Measurements from ENCODE around the gene SPSB2.

SPSB2 gene

DNA sequence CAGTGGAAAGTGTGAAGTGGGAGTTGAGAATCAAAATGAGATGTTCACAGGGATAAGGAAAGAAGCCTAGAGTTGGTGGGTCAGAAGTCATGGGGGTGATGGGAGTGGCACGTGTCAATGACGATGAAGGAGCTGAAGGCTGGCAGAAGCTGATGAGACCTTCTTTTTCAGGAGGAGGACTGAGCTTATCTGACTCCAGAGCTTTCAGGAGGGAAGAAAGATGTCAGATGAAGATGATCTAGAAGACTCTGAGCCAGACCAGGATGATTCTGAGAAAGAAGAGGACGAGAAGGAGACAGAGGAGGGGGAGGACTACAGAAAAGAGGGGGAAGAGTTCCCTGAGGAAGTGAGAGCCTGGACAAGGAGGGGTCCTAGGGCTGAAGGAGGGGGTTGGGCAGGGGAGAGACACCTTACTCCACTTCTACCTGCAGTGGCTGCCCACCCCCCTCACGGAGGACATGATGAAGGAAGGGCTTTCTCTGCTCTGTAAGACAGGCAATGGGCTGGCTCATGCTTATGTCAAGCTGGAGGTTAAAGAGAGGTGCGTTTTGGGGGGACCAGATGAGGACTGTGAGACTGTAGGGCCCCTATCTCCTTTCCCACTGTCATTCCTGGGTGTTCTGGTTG is 32.4 kb upstream of the SPSB2 start:
- peaks cover 19% of the 10 kb centered on the region for H3K4me1 ChIP-seq (ENCODE audit: control insufficient read depth, low read length)
- H3K9me2 ChIP-seq (replicated peaks; ENCODE audit: control insufficient read depth, low read length), result no peaks in the 10 kb centered on the region
- no peaks in the 10 kb centered on the region for H3K36me3 ChIP-seq (ENCODE audit: control insufficient read depth, low read length)
- TF ChIP-seq, protein P1, sequence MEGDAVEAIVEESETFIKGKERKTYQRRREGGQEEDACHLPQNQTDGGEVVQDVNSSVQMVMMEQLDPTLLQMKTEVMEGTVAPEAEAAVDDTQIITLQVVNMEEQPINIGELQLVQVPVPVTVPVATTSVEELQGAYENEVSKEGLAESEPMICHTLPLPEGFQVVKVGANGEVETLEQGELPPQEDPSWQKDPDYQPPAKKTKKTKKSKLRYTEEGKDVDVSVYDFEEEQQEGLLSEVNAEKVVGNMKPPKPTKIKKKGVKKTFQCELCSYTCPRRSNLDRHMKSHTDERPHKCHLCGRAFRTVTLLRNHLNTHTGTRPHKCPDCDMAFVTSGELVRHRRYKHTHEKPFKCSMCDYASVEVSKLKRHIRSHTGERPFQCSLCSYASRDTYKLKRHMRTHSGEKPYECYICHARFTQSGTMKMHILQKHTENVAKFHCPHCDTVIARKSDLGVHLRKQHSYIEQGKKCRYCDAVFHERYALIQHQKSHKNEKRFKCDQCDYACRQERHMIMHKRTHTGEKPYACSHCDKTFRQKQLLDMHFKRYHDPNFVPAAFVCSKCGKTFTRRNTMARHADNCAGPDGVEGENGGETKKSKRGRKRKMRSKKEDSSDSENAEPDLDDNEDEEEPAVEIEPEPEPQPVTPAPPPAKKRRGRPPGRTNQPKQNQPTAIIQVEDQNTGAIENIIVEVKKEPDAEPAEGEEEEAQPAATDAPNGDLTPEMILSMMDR (IDR thresholded peaks at IDR 0.05; ENCODE audit: low read depth, low read length, poor library complexity, severe bottlenecking), result no peak
- TF ChIP-seq EZH2phosphoT487 (IDR thresholded peaks at IDR 0.05; ENCODE audit: borderline replicate concordance, low read length), result no peak
- no peak overlapping the region for H3K27ac ChIP-seq (ENCODE audit: low read depth, low read length)
- H3K27me3 ChIP-seq (ENCODE audit: control insufficient read depth, low read length), result no peaks in the 10 kb centered on the region
- no peaks in the 10 kb centered on the region for H3K79me2 ChIP-seq (ENCODE audit: control insufficient read depth, low read length)
- no peaks in the 10 kb centered on the region for H3K9me3 ChIP-seq (ENCODE audit: control insufficient read depth, insufficient read depth, low read length)
- no peaks in the 10 kb centered on the region for H4K20me1 ChIP-seq (ENCODE audit: control insufficient read depth, insufficient read depth, low read depth, low read length)
- peak overlapping the region; percentile 82 for H3K4me3 ChIP-seq (ENCODE audit: low read length)
- peak overlapping the region; percentile 88 for H3K4me2 ChIP-seq (ENCODE audit: low read length)
- no peaks in the 10 kb centered on the region for H3F3A ChIP-seq (ENCODE audit: control insufficient read depth, insufficient read depth)

DNA sequence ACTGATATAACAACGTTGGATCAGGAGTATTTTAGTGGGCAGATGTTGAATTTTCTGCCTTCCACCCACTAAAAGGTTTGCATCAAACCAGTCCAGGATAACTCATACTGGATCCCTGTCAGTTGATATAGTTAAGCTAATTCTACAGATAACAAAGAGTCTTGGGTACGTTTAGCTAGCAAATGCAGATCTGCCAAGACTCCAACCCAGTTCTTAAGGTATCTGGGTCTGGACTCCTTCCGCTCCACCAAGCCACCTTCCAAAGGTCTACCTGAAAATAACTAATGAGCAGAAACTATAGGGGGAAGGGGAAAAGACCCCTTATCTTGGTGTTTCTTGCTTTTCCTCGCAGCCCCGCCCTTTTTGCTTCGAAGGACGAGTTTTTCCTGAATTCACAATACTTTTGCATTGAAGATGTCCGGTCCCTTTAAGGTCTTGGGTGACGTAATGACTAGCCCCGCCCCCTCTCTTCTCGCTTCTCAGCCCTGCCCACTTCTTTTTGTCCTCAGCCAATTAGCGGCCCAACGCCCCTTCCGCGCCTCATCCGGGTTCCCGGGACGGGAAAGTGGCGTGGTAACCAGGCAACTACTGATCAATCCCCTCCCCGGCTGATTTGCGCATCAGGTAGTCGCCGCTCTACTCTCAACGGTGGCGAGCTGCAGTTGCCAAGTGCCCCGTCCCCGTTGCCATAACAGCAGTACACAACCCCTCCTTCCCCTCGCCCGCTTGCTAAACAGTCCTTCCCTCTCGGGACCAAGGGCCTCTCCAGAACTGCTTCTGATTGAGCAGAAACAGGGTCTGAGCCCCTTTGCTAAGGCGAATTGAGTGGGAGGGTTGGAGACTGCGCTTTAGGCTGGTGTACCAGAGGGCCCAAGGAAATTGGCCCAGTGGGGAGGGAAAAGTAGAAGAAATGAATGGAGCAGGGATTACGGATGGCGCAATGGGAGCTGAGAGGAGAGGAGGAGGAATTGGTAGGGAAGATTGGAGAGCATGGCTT is 31.5 kb upstream of the SPSB2 start, which contains the start of gene LRRC23:
Gene LRRC23 (plus strand): TSS at position 543 of the 997 bp plus-strand sequence. CDS start 812 bp downstream, outside the sequence.
- Histone ChIP-seq H3K4me3 (ENCODE audit: low read length) (peak within 1 kb of the TSS; percentile 82), H3K9me3 (ENCODE audit: control insufficient read depth, insufficient read depth, low read length) (no peaks in the 10 kb centered on the region), H3K36me3 (ENCODE audit: control insufficient read depth, low read length) (no peaks in the 10 kb centered on the region), H3F3A (ENCODE audit: control insufficient read depth, insufficient read depth) (no peaks in the 10 kb centered on the region), H3K4me2 (ENCODE audit: low read length) (peak within 1 kb of the TSS; percentile 88), H3K27me3 (ENCODE audit: control insufficient read depth, low read length) (no peaks in the 10 kb centered on the region), H3K9me2 (replicated peaks; ENCODE audit: control insufficient read depth, low read length) (no peaks in the 10 kb centered on the region), H3K4me1 (ENCODE audit: control insufficient read depth, low read length) (peaks cover 19% of the 10 kb centered on the region), H4K20me1 (ENCODE audit: control insufficient read depth, insufficient read depth, low read depth, low read length) (no peaks in the 10 kb centered on the region), H3K27ac (ENCODE audit: low read depth, low read length) (no peak within 1 kb of the TSS), H3K79me2 (ENCODE audit: control insufficient read depth, low read length) (no peaks in the 10 kb centered on the region)
- TF ChIP-seq, protein P1 (IDR thresholded peaks at IDR 0.05; ENCODE audit: low read depth, low read length, poor library complexity, severe bottlenecking), result no peak
- TF ChIP-seq EZH2phosphoT487 (IDR thresholded peaks at IDR 0.05; ENCODE audit: borderline replicate concordance, low read length), result no peak

DNA sequence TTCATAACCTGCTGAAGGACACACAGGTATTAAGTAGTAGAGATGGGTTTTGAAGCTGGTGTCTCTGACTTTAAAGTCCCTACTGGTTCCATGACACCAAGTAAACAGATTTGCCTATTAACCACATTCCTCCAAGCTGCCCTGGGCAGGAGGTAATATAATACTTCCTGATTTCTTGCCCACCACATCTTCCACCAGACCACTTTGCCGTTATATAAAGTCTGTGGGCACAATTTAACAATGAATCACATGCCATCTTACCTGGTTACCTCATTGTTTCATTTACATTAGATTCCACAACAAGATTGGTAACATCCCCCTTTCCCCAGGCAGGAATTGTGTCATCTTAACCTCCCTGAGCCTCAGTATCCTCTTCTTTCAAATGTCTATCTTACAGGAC is 30.6 kb upstream of the SPSB2 start:
- H3K4me1 ChIP-seq (ENCODE audit: control insufficient read depth, low read length), result peaks cover 19% of the 10 kb centered on the region
- H3K4me2 ChIP-seq (ENCODE audit: low read length), result peak overlapping the region; percentile 88; the same call in 1 of the 2 replicates
- H3K27ac ChIP-seq (ENCODE audit: low read depth, low read length), result no peak overlapping the region
- TF ChIP-seq, protein P1 (IDR thresholded peaks at IDR 0.05; ENCODE audit: low read depth, low read length, poor library complexity, severe bottlenecking), result no peak
- no peak for TF ChIP-seq EZH2phosphoT487 (IDR thresholded peaks at IDR 0.05; ENCODE audit: borderline replicate concordance, low read length)
- no peaks in the 10 kb centered on the region for H3K79me2 ChIP-seq (ENCODE audit: control insufficient read depth, low read length)
- no peaks in the 10 kb centered on the region for H3K36me3 ChIP-seq (ENCODE audit: control insufficient read depth, low read length)
- H3K4me3 ChIP-seq (ENCODE audit: low read length), result peak overlapping the region; percentile 82; the same call in 1 of the 2 replicates
- H3F3A ChIP-seq (ENCODE audit: control insufficient read depth, insufficient read depth), result no peaks in the 10 kb centered on the region
- no peaks in the 10 kb centered on the region for H4K20me1 ChIP-seq (ENCODE audit: control insufficient read depth, insufficient read depth, low read depth, low read length)
- H3K9me3 ChIP-seq (ENCODE audit: control insufficient read depth, insufficient read depth, low read length), result no peaks in the 10 kb centered on the region
- no peaks in the 10 kb centered on the region for H3K9me2 ChIP-seq (replicated peaks; ENCODE audit: control insufficient read depth, low read length)
- H3K27me3 ChIP-seq (ENCODE audit: control insufficient read depth, low read length), result no peaks in the 10 kb centered on the region
